H1 (cell line): ENCODE data around the gene SPATA31E1. TPM values are rescaled to one million over a fixed set of nuclear protein-coding genes. Genes with fewer than 3 reads are reported as not detected.

ENCODE experiments used
- EP300 ChIP-seq, 2 experiments: IDR thresholded peaks; 1 replicate in 1 of 2; 2 replicates in 1 of 2; pipeline ENCODE4 v1.6.1; 2011 to 2012; ENCODE audit warnings: low read depth in 2 of 2, low read length in 2 of 2, mild to moderate bottlenecking in 2 of 2, borderline replicate concordance in 1 of 2, inconsistent platforms in 1 of 2, moderate library complexity in 1 of 2
- polyA plus RNA-seq, 7 experiments: library from polyadenylated mRNA; depleted of rRNA in 3 of 7; stranded (reverse) in 5 of 7; unstranded in 2 of 7; fragments of >200 nt in 5 of 7; fragments of 200-250 nt in 2 of 7; gene quantifications; 1 replicate in 5 of 7; 2 replicates in 1 of 7; 4 replicates in 1 of 7; pipeline versions ENCODE4 v1.2.1 to v1.2.3, GENCODE V29; 2011 to 2013; ENCODE audit warnings: missing spikeins in 2 of 7, mixed read lengths in 2 of 7
- total RNA-seq: library from RNA; stranded (reverse); fragmentation: NEBNext Ultra II Directional; extraction: Animal tissue kit (Norgen Biotek cat#: 25700); gene quantifications from 2 replicates; pipeline ENCODE4 v1.2.1, GENCODE V29; 2021

Gene SPATA31E1
- total and polyA plus RNA-seq, 2 of the 8 experiments (the other 6 are each of a cell fraction or from before 2014, with no cell fraction given): 0.05 to 0.09 TPM

DNA sequence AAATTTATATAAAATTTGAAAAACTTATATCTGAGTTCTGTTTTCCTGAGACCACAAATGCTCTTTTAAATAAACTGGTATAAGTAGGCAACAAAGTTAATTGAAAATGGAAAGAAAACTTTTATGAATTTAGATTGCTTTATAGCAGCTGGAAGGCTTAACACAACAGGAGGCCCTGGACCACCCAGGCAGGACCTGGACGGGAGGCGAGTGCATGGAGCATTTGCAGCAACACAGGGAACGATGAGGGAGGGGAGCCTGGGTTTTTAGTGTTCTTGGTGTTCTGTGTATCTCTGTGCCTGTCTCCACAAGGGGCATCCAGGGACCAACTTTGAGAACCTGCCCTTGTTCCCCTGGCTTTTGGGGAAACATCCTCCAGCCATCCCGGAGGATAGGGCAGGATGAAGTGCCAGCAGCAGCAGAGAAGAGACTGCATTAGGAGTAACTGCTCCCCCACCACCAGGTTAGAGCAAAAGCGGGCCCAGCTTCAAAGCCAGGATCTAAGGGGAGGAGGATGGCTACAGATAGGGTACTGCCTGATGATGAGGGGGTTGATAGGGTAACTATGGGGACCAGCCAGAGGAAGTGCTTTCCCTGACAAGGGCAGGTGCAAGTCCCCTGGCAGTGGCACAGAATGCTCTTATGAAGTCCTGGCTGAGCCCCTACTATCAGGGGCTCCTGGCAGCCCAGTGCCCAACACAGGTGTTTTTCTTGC lies 6.7 kb upstream of the SPATA31E1 start (continued):
- no peak for TF ChIP-seq EP300 (IDR thresholded peaks at IDR 0.05; ENCODE audit: borderline replicate concordance in 1 of 2, low read depth in 2 of 2, low read length in 2 of 2)
